ENCODE results near the gene AFAP1L2.

DNA sequence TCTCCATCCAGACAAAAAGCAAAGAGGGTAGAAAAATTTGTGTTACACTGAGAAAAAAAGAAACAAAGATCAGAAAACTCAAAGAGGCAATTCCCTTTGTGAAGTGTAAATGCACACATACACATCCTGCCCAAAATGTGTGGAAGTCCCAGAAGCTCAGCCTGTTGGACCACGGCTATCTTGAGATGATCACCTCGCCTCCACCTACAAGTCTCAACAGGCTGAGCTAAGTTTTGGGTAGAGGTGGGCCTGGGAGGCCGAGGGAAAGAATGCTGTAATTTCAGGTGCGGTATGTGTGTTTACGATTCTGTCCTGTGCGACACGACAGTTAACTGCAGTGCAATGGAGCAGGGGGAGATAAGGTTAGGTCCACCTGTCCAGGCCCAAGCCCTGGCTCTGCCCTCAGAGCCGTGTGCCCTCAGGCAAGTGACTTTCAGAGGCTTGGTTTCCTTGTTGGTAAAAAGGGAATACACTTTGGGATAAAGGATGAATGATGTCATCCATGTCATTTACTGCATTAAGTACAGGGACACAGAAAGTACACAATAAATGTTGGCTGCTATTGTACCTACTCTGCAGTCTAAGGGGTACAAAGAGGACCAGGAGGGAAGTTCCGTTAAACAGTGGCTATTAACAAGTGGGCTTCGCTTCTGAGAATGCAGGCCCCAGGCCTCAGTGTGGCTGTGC is 67.3 kb downstream of the AFAP1L2 start:
- no peak for TF ChIP-seq YY1 (IDR thresholded peaks at IDR 0.05; ENCODE audit: low read depth)
- no peak for TF ChIP-seq CREB1 (IDR thresholded peaks at IDR 0.05; ENCODE audit: low read depth)
- TF ChIP-seq, protein P1, sequence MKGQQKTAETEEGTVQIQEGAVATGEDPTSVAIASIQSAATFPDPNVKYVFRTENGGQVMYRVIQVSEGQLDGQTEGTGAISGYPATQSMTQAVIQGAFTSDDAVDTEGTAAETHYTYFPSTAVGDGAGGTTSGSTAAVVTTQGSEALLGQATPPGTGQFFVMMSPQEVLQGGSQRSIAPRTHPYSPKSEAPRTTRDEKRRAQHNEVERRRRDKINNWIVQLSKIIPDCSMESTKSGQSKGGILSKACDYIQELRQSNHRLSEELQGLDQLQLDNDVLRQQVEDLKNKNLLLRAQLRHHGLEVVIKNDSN (IDR thresholded peaks at IDR 0.05): no peak
- TF ChIP-seq TEAD4 (IDR thresholded peaks at IDR 0.05): no peak
